Vagina (tissue), 2 donors: Measurements from ENCODE around the gene CCDC87.

ENCODE experiments used
- CTCF ChIP-seq, 3 experiments: fragments of 450-650 bp in 2 of 3; fragments of 200-600 bp in 1 of 3; sonication (generic) in 1 of 3; IDR thresholded peaks; one replicate each; pipeline ENCODE4 v1.5.1; 2017 to 2019; ENCODE audit warnings: antibody characterized with exemption in 3 of 3, mild to moderate bottlenecking in 2 of 3, moderate library complexity in 2 of 3
- POLR2AphosphoS5 ChIP-seq, 2 donors: sonication (generic); formaldehyde crosslinking; IDR thresholded peaks; one replicate each; pipeline ENCODE4 v1.9.0; 2017; ENCODE audit warnings: antibody characterized with exemption in 2 of 2, mild to moderate bottlenecking in 2 of 2, low read depth in 1 of 2; ENCODE audit not compliant: insufficient read depth in 1 of 2

DNA sequence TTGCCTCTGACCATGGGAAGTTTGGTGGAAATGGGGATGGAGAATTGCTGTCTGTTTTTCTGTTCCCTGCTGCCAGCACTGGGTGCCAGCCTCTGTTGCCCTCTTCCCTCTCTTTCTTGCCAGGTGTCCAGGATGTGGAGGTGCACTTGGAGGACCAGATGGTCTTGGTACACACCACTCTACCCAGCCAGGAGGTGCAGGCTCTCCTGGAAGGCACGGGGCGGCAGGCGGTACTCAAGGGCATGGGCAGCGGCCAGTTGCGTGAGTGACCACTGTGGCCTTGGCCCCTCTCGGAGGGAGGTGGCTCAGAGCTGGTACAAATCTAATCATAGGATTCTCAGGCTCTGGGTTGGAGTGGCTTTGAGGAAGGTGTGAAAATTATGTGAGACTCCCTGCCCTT, 6.1 kb upstream of the CCDC87 start:
- no peak for TF ChIP-seq POLR2AphosphoS5 (IDR thresholded peaks at IDR 0.05; ENCODE audit: insufficient read depth in 1 of 2, low read depth in 1 of 2)
- TF ChIP-seq CTCF (IDR thresholded peaks at IDR 0.05), result no peak
